ENCODE measurements around the gene FAM241B.
A peak's percentile ranks its signal among the peaks of the same experiment; 100 is the strongest.

FAM241B gene

GRCh38 chr10:69628891-69629290 is 1.2 kb upstream of the FAM241B start:
- Mint-ChIP-seq H3K9me3 (peaks cover 7% of the 10 kb centered on the region), H3K27ac (no peak overlapping the region), H3K27me3 (ENCODE audit: low read depth) (no peaks in the 10 kb centered on the region), H3K36me3 (ENCODE audit: low read depth) (no peaks in the 10 kb centered on the region), H3K4me3 (no peak overlapping the region), H3K4me1 (ENCODE audit: low read depth) (peaks cover 7% of the 10 kb centered on the region)

- no peaks in the 10 kb centered on the region for H3K27me3 Mint-ChIP-seq (ENCODE audit: low read depth)
These were observed 539 bp upstream of the FAM241B start for GRCh38 chr10:69629519-69629896.

GRCh38 chr10:69630651-69631400 is 779 bp downstream of the FAM241B start:
- H3K9me3 Mint-ChIP-seq, result no peaks in the 10 kb centered on the region
- peak overlapping the region; percentile 38 for H3K27ac Mint-ChIP-seq
- H3K4me3 Mint-ChIP-seq, result peak overlapping the region; percentile 69
- no peaks in the 10 kb centered on the region for H3K4me1 Mint-ChIP-seq (ENCODE audit: low read depth)
- H3K36me3 Mint-ChIP-seq (ENCODE audit: low read depth), result no peaks in the 10 kb centered on the region
- H3K27me3 Mint-ChIP-seq (ENCODE audit: low read depth), result no peaks in the 10 kb centered on the region

More at GRCh38 chr10:69629519-69629896, 539 bp upstream of the FAM241B start:
- Mint-ChIP-seq H3K36me3 (ENCODE audit: low read depth) (no peaks in the 10 kb centered on the region), H3K27ac (no peak overlapping the region), H3K9me3 (peaks cover 1% of the 10 kb centered on the region), H3K4me1 (ENCODE audit: low read depth) (peaks cover under 1% of the 10 kb centered on the region), H3K4me3 (no peak overlapping the region)

DNA sequence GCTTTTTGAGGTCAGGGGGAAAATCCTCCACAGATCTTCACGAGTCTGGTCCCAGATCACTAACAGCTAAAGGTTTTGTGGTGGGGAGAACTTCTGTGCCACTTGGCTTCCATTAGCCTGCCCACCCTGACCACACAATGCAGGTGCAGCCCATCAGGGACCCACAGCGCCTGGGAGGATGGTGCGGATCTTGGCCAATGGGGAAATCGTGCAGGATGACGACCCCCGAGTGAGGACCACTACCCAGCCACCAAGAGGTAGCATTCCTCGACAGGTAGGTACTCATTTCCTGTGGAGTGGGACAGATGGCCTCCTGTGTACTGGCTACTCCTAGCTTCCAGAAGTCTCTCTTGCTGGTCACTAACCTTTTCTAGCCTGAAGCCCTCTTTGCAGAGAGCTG is 1.5 kb downstream of the FAM241B start:
- Mint-ChIP-seq H3K4me3 (peak overlapping the region; percentile 69), H3K27ac (peak overlapping the region; percentile 38), H3K36me3 (ENCODE audit: low read depth) (no peaks in the 10 kb centered on the region), H3K9me3 (no peaks in the 10 kb centered on the region), H3K4me1 (ENCODE audit: low read depth) (no peaks in the 10 kb centered on the region), H3K27me3 (ENCODE audit: low read depth) (no peaks in the 10 kb centered on the region)

DNA sequence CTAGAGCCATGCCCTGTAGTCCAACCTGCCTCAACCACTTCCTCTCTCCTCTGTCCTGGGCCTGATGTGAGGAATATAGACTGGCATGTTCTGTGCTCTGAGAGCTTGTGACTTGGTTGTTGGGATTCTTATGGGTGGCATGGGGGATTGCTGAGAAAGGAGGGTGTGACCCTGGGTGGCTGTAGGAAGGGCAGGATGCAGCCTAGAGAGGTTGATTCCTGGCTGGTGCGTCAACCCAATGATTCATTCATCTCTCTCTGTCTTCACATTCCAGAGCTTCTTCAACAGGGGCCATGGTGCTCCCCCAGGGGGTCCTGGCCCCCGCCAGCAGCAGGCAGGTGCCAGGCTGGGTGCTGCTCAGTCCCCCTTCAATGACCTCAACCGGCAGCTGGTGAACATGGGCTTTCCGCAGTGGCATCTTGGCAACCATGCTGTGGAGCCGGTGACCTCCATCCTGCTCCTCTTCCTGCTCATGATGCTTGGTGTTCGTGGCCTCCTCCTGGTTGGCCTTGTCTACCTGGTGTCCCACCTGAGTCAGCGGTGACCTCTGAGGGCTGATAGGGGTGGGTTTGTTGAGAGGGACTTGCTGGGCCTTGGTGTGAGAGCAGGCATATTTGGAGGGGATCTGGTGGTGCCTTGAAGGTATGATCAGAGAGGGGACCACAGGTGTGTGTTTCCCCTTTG is 2.6 kb downstream of the FAM241B start:
- Mint-ChIP-seq H3K36me3 (ENCODE audit: low read depth) (no peaks in the 10 kb centered on the region), H3K4me3 (peak overlapping the region; percentile 35)

DNA sequence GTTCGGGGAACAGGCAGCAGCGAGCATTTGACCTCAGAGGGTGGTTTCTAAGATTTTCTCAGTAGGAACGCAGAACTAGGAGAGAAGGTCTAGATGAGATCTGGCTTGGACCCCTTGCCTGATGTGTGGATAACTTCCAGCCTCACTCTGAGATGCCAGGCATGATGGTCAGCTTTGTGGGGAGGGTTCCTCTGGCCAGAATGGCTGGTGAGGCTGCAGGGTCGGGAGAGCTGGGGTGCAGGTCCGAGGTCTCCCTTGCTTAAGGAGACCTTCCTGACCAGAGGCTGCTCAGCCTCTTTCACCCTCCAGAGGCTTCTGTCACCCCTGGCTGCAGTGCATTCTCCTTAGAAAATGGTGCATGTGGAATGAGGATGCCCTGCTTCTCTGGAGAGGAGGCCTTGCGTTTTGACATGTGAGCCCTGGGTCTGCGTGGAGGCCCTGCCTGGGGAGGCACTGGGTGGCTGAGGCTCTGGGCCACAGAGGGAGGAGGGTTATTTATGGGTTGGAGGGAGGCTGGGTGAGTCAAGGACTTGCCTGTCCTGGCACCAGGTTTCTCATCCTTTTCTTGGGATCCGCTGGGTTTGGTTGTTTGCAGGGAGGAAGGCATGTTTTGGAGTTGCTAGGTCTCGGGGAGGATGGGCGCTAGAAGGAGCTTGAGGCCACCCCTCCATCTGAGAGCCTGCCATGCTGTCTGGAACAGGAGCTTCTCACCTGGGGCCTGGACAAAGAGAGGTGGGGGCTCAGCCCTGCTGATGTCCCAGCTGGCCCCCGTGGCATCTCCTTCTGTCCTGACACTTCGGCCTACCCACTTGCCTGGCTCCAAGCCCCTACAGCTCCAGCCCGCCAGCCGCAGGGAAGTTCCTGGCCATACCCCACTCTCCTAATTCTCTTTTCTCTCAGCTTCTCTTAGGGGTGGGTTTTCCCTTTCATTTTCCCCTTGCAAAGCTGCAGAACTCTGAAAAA is 3.9 kb downstream of the FAM241B start:
- no peak overlapping the region for H3K27ac Mint-ChIP-seq
- H3K4me1 Mint-ChIP-seq (ENCODE audit: low read depth), result no peaks in the 10 kb centered on the region
- H3K27me3 Mint-ChIP-seq (ENCODE audit: low read depth), result no peaks in the 10 kb centered on the region
- H3K36me3 Mint-ChIP-seq (ENCODE audit: low read depth), result no peaks in the 10 kb centered on the region
- H3K9me3 Mint-ChIP-seq, result no peaks in the 10 kb centered on the region
- H3K4me3 Mint-ChIP-seq, result no peak overlapping the region

More for the DNA sequence above, 2.6 kb downstream of the FAM241B start:
- no peaks in the 10 kb centered on the region for H3K4me1 Mint-ChIP-seq (ENCODE audit: low read depth)
- no peaks in the 10 kb centered on the region for H3K27me3 Mint-ChIP-seq (ENCODE audit: low read depth)
- H3K9me3 Mint-ChIP-seq, result no peaks in the 10 kb centered on the region
- no peak overlapping the region for H3K27ac Mint-ChIP-seq

- H3K4me1 Mint-ChIP-seq (ENCODE audit: low read depth), result no peaks in the 10 kb centered on the region
- no peak overlapping the region for H3K27ac Mint-ChIP-seq
- no peaks in the 10 kb centered on the region for H3K27me3 Mint-ChIP-seq (ENCODE audit: low read depth)
- H3K36me3 Mint-ChIP-seq (ENCODE audit: low read depth), result no peaks in the 10 kb centered on the region
- no peak overlapping the region for H3K4me3 Mint-ChIP-seq
- no peaks in the 10 kb centered on the region for H3K9me3 Mint-ChIP-seq
These were observed 4.8 kb downstream of the FAM241B start for GRCh38 chr10:69634759-69635425.

DNA sequence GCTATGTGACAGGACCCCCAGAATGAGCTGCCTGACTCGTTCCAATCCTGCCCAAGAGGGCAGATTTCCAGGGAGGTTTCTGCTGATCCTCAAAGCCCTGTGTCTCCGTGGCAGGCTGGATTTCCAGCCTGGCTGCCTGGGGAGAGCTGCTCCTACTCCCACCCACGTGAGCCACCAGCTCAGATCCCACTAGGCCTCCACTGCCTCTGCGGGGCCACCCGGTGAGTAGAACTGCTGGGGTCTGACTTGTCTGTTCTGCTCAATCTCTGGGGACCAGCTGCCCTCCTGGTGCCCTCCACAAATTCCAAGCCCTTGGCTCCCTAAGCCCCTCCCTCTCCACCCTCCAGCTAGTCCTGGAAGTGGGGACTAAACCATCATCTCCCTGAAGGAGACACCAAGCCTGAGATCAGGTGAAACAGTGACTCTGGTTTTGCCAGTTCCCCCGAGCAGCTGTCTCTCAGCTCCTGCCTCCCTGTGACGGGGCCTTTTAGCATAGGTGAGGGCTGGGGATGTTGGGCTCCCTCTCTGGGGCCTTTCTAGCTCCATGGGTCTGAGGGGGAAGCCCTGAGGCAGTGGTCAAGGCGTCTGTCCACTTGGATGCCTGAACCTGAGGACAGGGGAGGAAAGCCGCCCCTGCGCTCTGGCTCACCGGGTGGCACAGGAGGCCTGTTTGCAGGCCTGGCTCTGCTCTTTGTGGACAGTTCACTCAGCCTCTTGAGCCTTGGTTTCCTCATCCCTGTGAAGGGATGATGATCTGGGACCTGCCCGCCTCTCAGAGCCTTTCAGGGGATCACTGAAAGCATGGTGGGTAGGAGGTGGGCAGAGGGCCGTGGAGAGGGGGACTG is 5.6 kb downstream of the FAM241B start:
- no peak overlapping the region for H3K27ac Mint-ChIP-seq
- H3K4me1 Mint-ChIP-seq (ENCODE audit: low read depth), result no peaks in the 10 kb centered on the region
- H3K9me3 Mint-ChIP-seq, result no peaks in the 10 kb centered on the region
- H3K27me3 Mint-ChIP-seq (ENCODE audit: low read depth), result no peaks in the 10 kb centered on the region
- H3K36me3 Mint-ChIP-seq (ENCODE audit: low read depth), result no peaks in the 10 kb centered on the region
- no peak overlapping the region for H3K4me3 Mint-ChIP-seq

DNA sequence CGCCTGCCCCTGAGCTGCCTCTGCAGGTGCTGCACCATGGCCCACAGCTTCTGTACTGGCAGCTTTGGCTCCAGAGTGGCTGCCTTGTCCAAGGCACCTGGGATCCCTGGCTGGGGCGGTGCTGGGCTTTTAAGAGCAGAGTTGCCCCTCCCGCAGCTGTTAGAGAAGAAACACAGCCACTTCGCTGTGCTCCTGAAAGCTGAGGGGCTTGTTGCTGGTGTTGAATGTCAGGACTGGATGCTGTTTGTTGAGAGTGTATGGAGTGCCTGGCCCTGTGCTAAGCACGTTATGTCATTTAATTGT is 6.2 kb downstream of the FAM241B start:
- no peak overlapping the region for H3K27ac Mint-ChIP-seq
- no peak overlapping the region for H3K4me3 Mint-ChIP-seq
- no peaks in the 10 kb centered on the region for H3K9me3 Mint-ChIP-seq
- no peaks in the 10 kb centered on the region for H3K36me3 Mint-ChIP-seq (ENCODE audit: low read depth)
- H3K27me3 Mint-ChIP-seq (ENCODE audit: low read depth), result no peaks in the 10 kb centered on the region
- H3K4me1 Mint-ChIP-seq (ENCODE audit: low read depth), result no peaks in the 10 kb centered on the region

DNA sequence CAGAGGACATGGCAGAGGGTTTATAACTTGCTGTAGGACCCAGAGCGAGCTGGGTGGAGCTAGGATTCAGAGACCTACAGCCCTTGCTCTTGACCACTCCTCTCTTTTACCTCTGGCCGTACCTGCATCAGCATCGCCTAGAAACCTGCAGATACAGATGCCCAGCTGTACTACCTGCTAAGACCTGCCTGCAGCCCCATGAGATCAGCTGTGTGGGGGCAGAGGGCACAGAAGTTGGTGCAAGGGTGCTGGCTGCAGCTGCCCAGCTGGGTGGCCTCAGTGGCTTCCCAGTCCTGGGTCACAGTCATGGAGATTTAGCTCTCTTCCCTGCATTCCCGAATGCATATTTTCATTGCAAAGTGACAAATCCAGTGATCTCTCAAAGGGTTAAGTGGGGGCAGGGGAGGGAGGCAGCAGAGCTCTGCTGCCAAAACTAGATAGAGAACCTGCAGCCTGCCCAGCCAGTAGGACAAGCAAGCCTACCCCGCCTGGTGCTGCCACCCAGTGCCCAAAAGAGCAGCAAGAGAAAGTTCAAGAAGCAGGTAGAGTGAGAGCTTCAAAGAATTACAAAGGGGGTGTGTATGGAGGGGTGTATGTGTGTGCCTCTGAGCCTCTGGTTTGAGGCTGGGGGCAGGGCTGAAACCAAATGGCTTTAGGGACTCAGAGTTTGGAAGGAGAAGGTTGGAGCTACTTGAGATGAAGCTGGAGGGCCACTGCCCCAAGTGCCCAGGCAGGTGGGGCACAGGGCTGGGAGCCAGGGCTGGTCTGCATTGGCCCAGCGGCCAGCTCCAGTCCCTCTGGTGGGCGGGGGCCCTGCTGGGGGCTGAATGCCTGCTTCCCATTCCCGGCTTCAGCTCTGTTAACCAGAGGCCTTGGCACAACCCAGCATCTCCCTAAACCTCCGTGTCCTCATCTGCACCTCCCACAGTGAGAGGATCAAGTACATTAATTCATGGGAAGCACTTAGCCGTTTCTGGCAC is 6.9 kb downstream of the FAM241B start:
- no peaks in the 10 kb centered on the region for H3K4me1 Mint-ChIP-seq (ENCODE audit: low read depth)
- H3K9me3 Mint-ChIP-seq, result no peaks in the 10 kb centered on the region
- no peak overlapping the region for H3K27ac Mint-ChIP-seq
- H3K4me3 Mint-ChIP-seq, result no peak overlapping the region
- no peaks in the 10 kb centered on the region for H3K27me3 Mint-ChIP-seq (ENCODE audit: low read depth)
- H3K36me3 Mint-ChIP-seq (ENCODE audit: low read depth), result no peaks in the 10 kb centered on the region

DNA sequence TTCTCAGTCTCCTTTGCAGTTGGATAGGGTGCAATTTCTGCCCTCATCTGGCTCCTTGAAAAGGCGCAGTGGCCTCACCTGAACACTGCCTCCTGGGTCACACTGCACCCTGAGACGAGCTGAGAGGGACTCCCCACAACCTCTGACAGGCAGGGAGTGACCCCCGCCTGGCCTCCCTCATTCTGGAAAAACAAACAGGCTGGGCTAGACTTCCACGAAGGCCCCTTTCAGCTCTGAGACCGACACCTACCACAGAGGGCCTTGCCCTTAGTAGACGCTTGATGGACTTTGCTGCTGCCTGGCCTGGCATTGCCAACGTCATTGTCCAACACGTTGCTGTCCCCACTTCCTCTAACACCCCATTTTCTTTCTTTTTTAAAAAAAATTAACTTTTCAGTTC is 8.6 kb downstream of the FAM241B start:
- H3K4me3 Mint-ChIP-seq, result no peak overlapping the region
- H3K27ac Mint-ChIP-seq, result no peak overlapping the region
- no peaks in the 10 kb centered on the region for H3K4me1 Mint-ChIP-seq (ENCODE audit: low read depth)
- no peaks in the 10 kb centered on the region for H3K9me3 Mint-ChIP-seq
- H3K27me3 Mint-ChIP-seq (ENCODE audit: low read depth), result no peaks in the 10 kb centered on the region
- no peaks in the 10 kb centered on the region for H3K36me3 Mint-ChIP-seq (ENCODE audit: low read depth)

DNA sequence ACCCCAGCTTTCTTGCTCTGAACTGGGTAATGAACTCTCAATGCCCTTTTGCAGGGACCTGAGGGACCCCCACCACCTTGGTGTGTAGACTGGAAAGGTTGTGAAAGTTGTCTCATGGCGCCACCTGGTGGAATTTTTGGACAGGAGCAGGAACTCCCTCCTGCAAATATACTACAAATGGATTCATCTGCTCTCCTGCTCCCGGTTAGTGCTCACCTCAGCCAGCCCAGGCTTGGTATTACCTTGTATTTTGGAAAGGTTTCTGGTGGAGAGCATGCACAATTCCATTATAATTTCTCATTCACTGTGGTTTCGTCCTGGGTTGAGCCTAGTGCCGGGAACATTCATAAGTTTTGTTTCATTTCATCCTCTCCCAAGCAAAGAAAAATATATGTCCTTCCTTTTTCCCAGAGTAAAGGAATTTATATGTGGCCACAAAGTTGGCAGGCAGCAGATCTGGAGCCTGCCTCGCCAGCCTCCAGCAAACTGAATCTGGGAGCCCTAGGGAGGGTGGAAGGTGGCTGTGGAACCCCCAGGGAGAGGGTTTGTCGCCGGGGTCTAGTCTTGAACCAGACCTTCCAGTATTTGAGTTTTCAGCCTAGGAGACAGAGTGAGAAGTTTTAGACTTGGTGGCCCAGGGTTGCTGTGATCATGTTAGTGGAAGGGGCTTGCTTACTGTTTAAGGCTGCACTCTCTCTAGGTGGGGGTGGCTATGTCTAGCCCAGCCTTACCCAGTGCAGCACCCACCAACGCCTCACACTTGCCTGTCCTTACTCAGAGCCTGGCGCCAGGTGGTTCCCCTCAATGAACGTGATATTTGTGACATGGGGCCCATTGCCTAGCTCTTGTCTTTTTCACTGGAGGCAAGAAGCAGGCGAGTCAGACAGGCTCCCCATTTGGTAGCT is 9.5 kb downstream of the FAM241B start:
- Mint-ChIP-seq H3K9me3 (no peaks in the 10 kb centered on the region), H3K27me3 (ENCODE audit: low read depth) (no peaks in the 10 kb centered on the region), H3K27ac (no peak overlapping the region), H3K36me3 (ENCODE audit: low read depth) (no peaks in the 10 kb centered on the region), H3K4me1 (ENCODE audit: low read depth) (no peaks in the 10 kb centered on the region), H3K4me3 (no peak overlapping the region)

Measured in T-helper 1 cell treated with Interleukin-12 subunit alpha and Interleukin-12 subunit beta and Interleukin-4 antibody, amounts not matched to agents 30 μg/mL and 1 μg/mL, for 36 hours (primary cell).